Karpas-422 (cell line): ENCODE data around the gene CALCOCO1. TPM values are rescaled to one million over a fixed set of nuclear protein-coding genes. Genes with fewer than 3 reads are reported as not detected.

Experiments used
- DNase-seq: peaks from one replicate; pipeline ENCODE4 v3.0.0-alpha.2; 2015
- H2AFZ ChIP-seq: fragments of 200-600 bp; sonication (generic); 2 replicates; pipeline ENCODE4 v1.6.1; 2014; ENCODE audit warnings: antibody characterized with exemption, low read length, mixed read lengths
- H3K27ac ChIP-seq: fragments of 200-600 bp; sonication (generic); 2 replicates; pipeline ENCODE4 v1.5.1; 2014; ENCODE audit warnings: mild to moderate bottlenecking, low read length, moderate library complexity
- H3K27me3 ChIP-seq: fragments of 200-600 bp; sonication (generic); 2 replicates; pipeline ENCODE4 v1.6.1; 2014; ENCODE audit warnings: low read length, mixed read lengths
- H3K36me3 ChIP-seq: fragments of 200-600 bp; sonication (generic); 2 replicates; pipeline ENCODE4 v1.6.1; 2014; ENCODE audit warnings: low read length, mixed read lengths; ENCODE audit not compliant: insufficient read depth
- H3K4me1 ChIP-seq: fragments of 200-600 bp; sonication (generic); 2 replicates; pipeline ENCODE4 v1.6.1; 2014; ENCODE audit warnings: mild to moderate bottlenecking, low read length, mixed read lengths
- H3K4me2 ChIP-seq: fragments of 200-600 bp; sonication (generic); 2 replicates; pipeline ENCODE4 v1.6.1; 2014; ENCODE audit warnings: low read length, low read depth, mild to moderate bottlenecking; ENCODE audit not compliant: poor library complexity, severe bottlenecking
- H3K4me3 ChIP-seq: fragments of 200-600 bp; sonication (generic); 2 replicates; pipeline ENCODE4 v1.5.1; 2014; ENCODE audit warnings: mild to moderate bottlenecking, antibody characterized with exemption, low read length, mixed read lengths
- H3K79me2 ChIP-seq: fragments of 200-600 bp; sonication (generic); 2 replicates; pipeline ENCODE4 v1.6.1; 2014; ENCODE audit warnings: mild to moderate bottlenecking, low read length, mixed read lengths
- H3K9ac ChIP-seq: fragments of 200-600 bp; sonication (generic); 2 replicates; pipeline ENCODE4 v1.6.0; 2014; ENCODE audit warnings: low read length
- H3K9me2 ChIP-seq: fragments of 200-600 bp; sonication (generic), shearing (Covaris generic); replicated peaks from 2 replicates; pipeline ENCODE4 v1.6.0; 2014; ENCODE audit warnings: mild to moderate bottlenecking, low read length, moderate library complexity; ENCODE audit not compliant: insufficient read depth
- H3K9me3 ChIP-seq: fragments of 300-700, 200-600 bp; sonication (generic); 2 replicates; pipeline ENCODE4 v1.6.1; 2014; ENCODE audit warnings: low read length, mixed read lengths
- H4K20me1 ChIP-seq: fragments of 200-600 bp; sonication (generic); 2 replicates; pipeline ENCODE4 v1.6.1; 2014; ENCODE audit warnings: mild to moderate bottlenecking, antibody characterized with exemption, low read length, low read depth; ENCODE audit not compliant: insufficient read depth
- total RNA-seq: library from RNA; depleted of rRNA; stranded (reverse); fragments of >200 nt; shearing (Covaris generic); gene quantifications from 2 replicates; pipeline ENCODE4 v1.2.3, GENCODE V29; 2014; ENCODE audit warnings: low replicate concordance

The CALCOCO1 gene
- total RNA-seq, 1 experiment from 2014 or later, result 28.7 TPM

DNA sequence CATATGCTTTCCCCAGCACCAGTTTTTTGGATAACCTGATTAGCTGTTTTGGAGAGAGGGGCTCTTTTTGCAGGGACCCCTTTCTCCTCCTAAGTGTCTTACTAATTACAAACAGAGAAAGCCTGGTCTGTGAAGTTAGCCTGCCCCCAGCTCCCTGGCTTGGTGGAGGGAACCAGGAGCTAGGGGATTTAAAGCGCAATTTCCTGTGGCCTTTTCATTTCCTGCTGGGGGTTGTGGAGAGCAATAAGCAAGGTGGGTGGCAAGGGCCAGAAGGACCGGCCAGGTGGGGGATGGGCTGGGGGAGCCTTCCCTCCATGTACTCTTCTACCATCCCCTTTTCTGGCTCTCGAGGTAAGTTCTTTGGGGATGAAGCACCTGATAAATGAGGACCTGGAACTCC is 28.6 kb upstream of the CALCOCO1 start:
- no peak overlapping the region for H2AFZ ChIP-seq
- H3K27me3 ChIP-seq, result no peaks in the 10 kb centered on the region
- H3K9me2 ChIP-seq, result no peaks in the 10 kb centered on the region
- H3K4me2 ChIP-seq, result peak overlapping the region; percentile 65
- peak overlapping the region; percentile 61; the same call in 1 of the 2 replicates for H3K4me3 ChIP-seq
- no peak for DNase-seq
- H4K20me1 ChIP-seq, result no peaks in the 10 kb centered on the region
- peak overlapping the region; percentile 57; the same call in 1 of the 2 replicates for H3K9ac ChIP-seq
- no peaks in the 10 kb centered on the region for H3K36me3 ChIP-seq
- H3K9me3 ChIP-seq, result no peaks in the 10 kb centered on the region
- H3K27ac ChIP-seq, result peak overlapping the region; percentile 84
- H3K79me2 ChIP-seq, result no peaks in the 10 kb centered on the region
- H3K4me1 ChIP-seq, result peaks cover 65% of the 10 kb centered on the region

DNA sequence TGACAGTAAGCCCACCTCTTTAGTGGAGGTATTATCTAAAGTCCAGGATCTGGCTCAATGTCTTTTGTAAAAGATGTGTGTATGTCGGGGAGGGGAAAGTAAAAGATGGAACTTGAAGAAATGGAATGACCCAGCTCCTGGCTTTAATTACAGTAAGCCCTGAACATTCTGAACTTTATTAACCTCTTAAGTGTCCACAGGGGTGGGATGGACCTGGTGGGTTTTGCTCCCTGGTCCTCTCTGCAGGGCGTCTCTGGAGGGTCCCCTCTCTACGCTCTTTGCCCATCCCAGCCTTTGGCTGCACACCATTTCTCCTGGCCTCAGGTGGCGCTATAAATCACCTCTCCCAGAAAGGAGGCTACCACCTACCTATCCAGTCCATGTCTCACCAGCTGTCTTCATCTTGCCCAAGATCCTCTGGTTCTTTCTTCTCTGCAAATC is 28.2 kb upstream of the CALCOCO1 start:
- Histone ChIP-seq H3K27ac (peak overlapping the region; percentile 84), H3K4me3 (peak overlapping the region; percentile 61; the same call in 1 of the 2 replicates), H3K79me2 (no peaks in the 10 kb centered on the region), H3K36me3 (no peaks in the 10 kb centered on the region), H4K20me1 (no peaks in the 10 kb centered on the region), H3K27me3 (no peaks in the 10 kb centered on the region), H3K4me2 (peak overlapping the region; percentile 65), H2AFZ (no peak overlapping the region), H3K9me3 (no peaks in the 10 kb centered on the region), H3K4me1 (peaks cover 69% of the 10 kb centered on the region), H3K9ac (peak overlapping the region; percentile 77), H3K9me2 (no peaks in the 10 kb centered on the region)
- DNase-seq, result peak; percentile 65

- Histone ChIP-seq H3K79me2 (no peaks in the 10 kb centered on the region), H3K4me1 (peaks cover 76% of the 10 kb centered on the region), H3K9me2 (no peaks in the 10 kb centered on the region), H3K9ac (peak overlapping the region; percentile 77), H3K27ac (peak overlapping the region; percentile 84), H2AFZ (peak overlapping the region; percentile 39; the same call in 1 of the 2 replicates), H3K27me3 (no peaks in the 10 kb centered on the region), H3K9me3 (no peaks in the 10 kb centered on the region), H3K4me3 (peak overlapping the region; percentile 42), H3K36me3 (no peaks in the 10 kb centered on the region), H4K20me1 (no peaks in the 10 kb centered on the region), H3K4me2 (peak overlapping the region; percentile 65)
- DNase-seq, result no peak
Observed at GRCh38 chr12:53754633-53755264, 27.5 kb upstream of the CALCOCO1 start.

DNA sequence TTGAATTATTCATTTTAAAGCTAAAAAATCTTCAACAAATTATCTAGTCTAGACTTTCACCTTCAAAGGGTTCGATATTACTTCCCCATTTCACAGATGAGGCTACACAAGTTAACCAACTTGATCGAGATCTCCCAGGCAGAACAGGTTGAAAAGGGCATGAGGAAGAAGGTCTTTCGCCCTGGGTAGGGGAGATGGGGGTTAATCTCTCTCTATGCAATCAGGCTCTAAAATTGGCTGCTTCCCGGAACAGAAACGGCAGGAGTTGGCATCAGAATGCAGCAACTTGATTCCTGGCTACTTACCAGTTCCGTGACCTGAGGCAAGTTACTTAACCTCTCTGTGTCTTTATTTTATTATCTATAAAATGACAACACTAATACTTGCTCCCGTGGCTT is 26.9 kb upstream of the CALCOCO1 start:
- H2AFZ ChIP-seq, result no peak overlapping the region
- H3K4me1 ChIP-seq, result peaks cover 78% of the 10 kb centered on the region
- H3K36me3 ChIP-seq, result no peaks in the 10 kb centered on the region
- H3K79me2 ChIP-seq, result no peaks in the 10 kb centered on the region
- H4K20me1 ChIP-seq, result no peaks in the 10 kb centered on the region
- no peaks in the 10 kb centered on the region for H3K9me2 ChIP-seq
- H3K9me3 ChIP-seq, result no peaks in the 10 kb centered on the region
- H3K4me2 ChIP-seq, result peak overlapping the region; percentile 65
- DNase-seq, result peak; percentile 80
- peak overlapping the region; percentile 77 for H3K9ac ChIP-seq
- peak overlapping the region; percentile 42; the same call in 1 of the 2 replicates for H3K4me3 ChIP-seq
- peak overlapping the region; percentile 84 for H3K27ac ChIP-seq
- H3K27me3 ChIP-seq, result no peaks in the 10 kb centered on the region

GRCh38 chr12:53752621-53753020 is 25.4 kb upstream of the CALCOCO1 start:
- Histone ChIP-seq H3K9me2 (no peaks in the 10 kb centered on the region), H3K4me3 (peak overlapping the region; percentile 68; the same call in 1 of the 2 replicates), H3K79me2 (no peaks in the 10 kb centered on the region), H3K4me2 (peak overlapping the region; percentile 82), H3K9me3 (no peaks in the 10 kb centered on the region), H2AFZ (no peak overlapping the region), H3K36me3 (no peaks in the 10 kb centered on the region), H3K4me1 (peaks cover 75% of the 10 kb centered on the region), H3K9ac (peak overlapping the region; percentile 77), H3K27me3 (no peaks in the 10 kb centered on the region), H4K20me1 (no peaks in the 10 kb centered on the region), H3K27ac (peak overlapping the region; percentile 84)
- no peak for DNase-seq

DNA sequence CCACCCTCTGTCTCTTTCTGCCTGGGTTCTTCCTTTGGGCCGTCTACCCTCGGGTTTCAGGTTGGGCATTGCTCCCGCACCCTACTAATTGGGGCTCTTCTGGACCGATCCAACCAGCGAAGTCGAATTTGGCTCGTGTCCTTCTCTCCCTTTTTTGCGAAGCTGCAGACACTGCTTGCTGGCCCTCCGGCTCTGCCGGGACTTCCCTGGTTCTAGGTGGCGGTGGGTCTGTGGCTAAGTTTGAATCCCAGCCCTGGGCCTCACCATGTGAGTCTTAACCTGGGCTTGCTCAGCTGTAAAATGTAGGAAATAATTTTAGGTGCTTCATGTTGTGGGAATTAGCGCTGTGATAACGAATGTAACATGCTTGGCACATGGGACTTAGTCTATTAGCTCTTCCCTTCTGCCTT is 24.9 kb upstream of the CALCOCO1 start:
- Histone ChIP-seq H3K9me3 (no peaks in the 10 kb centered on the region), H3K27ac (peak overlapping the region; percentile 84), H3K9me2 (no peaks in the 10 kb centered on the region), H3K4me1 (peaks cover 75% of the 10 kb centered on the region), H3K36me3 (no peaks in the 10 kb centered on the region), H3K4me3 (peak overlapping the region; percentile 68), H3K27me3 (no peaks in the 10 kb centered on the region), H4K20me1 (no peaks in the 10 kb centered on the region), H3K9ac (peak overlapping the region; percentile 77), H2AFZ (peak overlapping the region; percentile 81; the same call in 1 of the 2 replicates), H3K79me2 (no peaks in the 10 kb centered on the region), H3K4me2 (peak overlapping the region; percentile 82)
- no peak for DNase-seq

- no peaks in the 10 kb centered on the region for H3K9me3 ChIP-seq
- no peaks in the 10 kb centered on the region for H3K79me2 ChIP-seq
- peak; percentile 84 for DNase-seq
- H2AFZ ChIP-seq, result peak within 1 kb of the TSS; percentile 81
- peak within 1 kb of the TSS; percentile 77 for H3K9ac ChIP-seq
- peaks cover 72% of the 10 kb centered on the region for H3K4me1 ChIP-seq
- no peaks in the 10 kb centered on the region for H3K36me3 ChIP-seq
- no peaks in the 10 kb centered on the region for H3K9me2 ChIP-seq
- peak within 1 kb of the TSS; percentile 84 for H3K27ac ChIP-seq
- H3K4me2 ChIP-seq, result peak within 1 kb of the TSS; percentile 82
- peak within 1 kb of the TSS; percentile 68 for H3K4me3 ChIP-seq
- H4K20me1 ChIP-seq, result no peaks in the 10 kb centered on the region
- no peaks in the 10 kb centered on the region for H3K27me3 ChIP-seq
Observed at GRCh38 chr12:53751336-53752191, 24.3 kb upstream of the CALCOCO1 start, which contains the start of gene CISTR. TSS of gene CISTR (minus strand) at chr12:53751979.

DNA sequence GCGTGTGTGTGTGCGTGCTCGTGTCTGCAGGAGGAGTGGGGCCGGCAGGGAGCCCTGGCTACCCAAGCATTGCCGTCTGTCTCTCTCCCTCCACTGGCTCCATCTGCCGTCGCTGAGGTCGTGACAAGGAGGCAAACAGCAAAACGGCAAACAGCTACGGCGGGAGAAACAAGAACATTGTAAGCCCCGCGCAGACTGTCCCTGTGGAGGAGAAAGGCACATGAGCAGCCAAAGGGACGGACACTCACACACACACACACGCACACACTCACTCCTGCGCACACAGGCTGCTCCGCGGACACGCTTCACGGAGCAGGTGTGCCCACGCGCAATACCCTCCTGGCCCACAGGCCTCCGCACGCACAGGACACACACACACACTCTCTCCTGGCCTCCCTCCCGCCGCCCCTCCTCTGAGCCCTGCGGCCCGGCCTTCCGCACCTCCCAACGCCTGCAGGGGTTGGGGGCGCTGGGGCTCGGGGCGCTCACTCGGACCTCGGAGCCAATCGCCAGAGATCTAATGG is 23.6 kb upstream of the CALCOCO1 start:
- no peaks in the 10 kb centered on the region for H3K79me2 ChIP-seq
- peak overlapping the region; percentile 82 for H3K4me2 ChIP-seq
- H3K9ac ChIP-seq, result peak overlapping the region; percentile 77
- DNase-seq, result peak; percentile 72
- peak overlapping the region; percentile 84 for H3K27ac ChIP-seq
- H3K36me3 ChIP-seq, result no peaks in the 10 kb centered on the region
- peak overlapping the region; percentile 68 for H3K4me3 ChIP-seq
- peaks cover 65% of the 10 kb centered on the region for H3K4me1 ChIP-seq
- no peaks in the 10 kb centered on the region for H3K27me3 ChIP-seq
- H3K9me3 ChIP-seq, result no peaks in the 10 kb centered on the region
- peak overlapping the region; percentile 81 for H2AFZ ChIP-seq
- no peaks in the 10 kb centered on the region for H3K9me2 ChIP-seq
- H4K20me1 ChIP-seq, result no peaks in the 10 kb centered on the region
